PFSK-1 (cell line): ENCODE results near the gene PHKA2.

Experiments
- POLR2AphosphoS5 ChIP-seq: IDR thresholded peaks from 2 replicates; pipeline ENCODE4 v1.6.1; 2012; ENCODE audit warnings: low read depth, mild to moderate bottlenecking, control low read depth, low read length, moderate library complexity
- REST ChIP-seq, 2 experiments: IDR thresholded peaks; 2 replicates each; pipeline versions ENCODE4 v1.6.1 to v1.8.0; 2011 to 2012; ENCODE audit warnings: low read depth in 2 of 2, low read length in 2 of 2, control low read depth in 1 of 2, inconsistent platforms in 1 of 2, mild to moderate bottlenecking in 1 of 2, moderate library complexity in 1 of 2; ENCODE audit not compliant: insufficient read depth in 1 of 2
- SIN3A ChIP-seq: IDR thresholded peaks from 2 replicates; pipeline ENCODE4 v1.6.1; 2012; ENCODE audit warnings: mild to moderate bottlenecking, low read length, moderate library complexity, borderline replicate concordance; ENCODE audit not compliant: insufficient read depth
- TAF1 ChIP-seq: IDR thresholded peaks from 2 replicates; pipeline ENCODE4 v1.6.1; 2012; ENCODE audit warnings: low read length, control low read depth, borderline replicate concordance; ENCODE audit not compliant: insufficient read depth

- no peak for TF ChIP-seq TAF1
- TF ChIP-seq SIN3A: no peak
- TF ChIP-seq POLR2AphosphoS5: no peak
- no peak for TF ChIP-seq REST (IDR thresholded peaks at IDR 0.05; ENCODE audit: insufficient read depth in 1 of 2, low read depth in 2 of 2, low read length in 2 of 2)
Observed at GRCh38 chrX:19024366-19024765, 40.5 kb upstream of the PHKA2 start.
